Measurements from ENCODE around the gene NR2F6. TPM values are rescaled to one million over a fixed set of nuclear protein-coding genes. Genes with fewer than 3 reads are reported as not detected.
"Not testable (repeated sequence)": the region's sequence is repeated elsewhere in the genome, so short reads cannot be mapped to it uniquely, and the experiment has no call there.

NR2F6 gene
- 10 to 100 TPM in 1 of 2 donors, 1 to 10 TPM in 1; 5.8 to 12.9 TPM for total RNA-seq

DNA sequence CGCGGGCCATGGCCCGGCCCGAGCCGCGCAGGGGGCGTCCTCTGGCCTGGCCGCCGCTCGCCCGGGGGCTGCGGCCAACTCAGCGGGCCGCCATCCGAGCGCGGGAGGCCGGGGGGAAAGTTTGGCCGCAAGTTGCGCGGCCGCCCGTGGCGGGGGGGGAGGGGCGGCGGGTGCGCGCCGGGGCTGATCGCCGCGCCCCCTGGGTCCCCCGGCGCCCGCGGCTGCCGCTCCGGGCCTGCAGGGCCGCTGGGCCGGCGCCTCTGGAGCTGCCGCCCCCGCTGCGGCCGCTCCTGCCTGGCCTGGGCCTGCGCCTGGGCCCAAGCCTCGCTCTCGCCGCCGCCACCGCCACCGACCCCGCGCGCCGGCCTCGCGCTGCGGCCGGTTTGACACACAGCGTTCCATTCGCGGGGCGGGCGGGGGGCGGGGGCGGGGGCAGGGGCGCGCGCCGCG is at the start of gene NR2F6:
NR2F6 (minus strand) TSS at position 385 of the 450 bp plus-strand sequence. CDS start 699 bp downstream, outside the sequence.
- DNase-seq (ENCODE audit: low spot score in 2 of 2) = no peak
- peak within 1 kb of the TSS; percentile 62 to 68 for H3K27ac Mint-ChIP-seq

DNA sequence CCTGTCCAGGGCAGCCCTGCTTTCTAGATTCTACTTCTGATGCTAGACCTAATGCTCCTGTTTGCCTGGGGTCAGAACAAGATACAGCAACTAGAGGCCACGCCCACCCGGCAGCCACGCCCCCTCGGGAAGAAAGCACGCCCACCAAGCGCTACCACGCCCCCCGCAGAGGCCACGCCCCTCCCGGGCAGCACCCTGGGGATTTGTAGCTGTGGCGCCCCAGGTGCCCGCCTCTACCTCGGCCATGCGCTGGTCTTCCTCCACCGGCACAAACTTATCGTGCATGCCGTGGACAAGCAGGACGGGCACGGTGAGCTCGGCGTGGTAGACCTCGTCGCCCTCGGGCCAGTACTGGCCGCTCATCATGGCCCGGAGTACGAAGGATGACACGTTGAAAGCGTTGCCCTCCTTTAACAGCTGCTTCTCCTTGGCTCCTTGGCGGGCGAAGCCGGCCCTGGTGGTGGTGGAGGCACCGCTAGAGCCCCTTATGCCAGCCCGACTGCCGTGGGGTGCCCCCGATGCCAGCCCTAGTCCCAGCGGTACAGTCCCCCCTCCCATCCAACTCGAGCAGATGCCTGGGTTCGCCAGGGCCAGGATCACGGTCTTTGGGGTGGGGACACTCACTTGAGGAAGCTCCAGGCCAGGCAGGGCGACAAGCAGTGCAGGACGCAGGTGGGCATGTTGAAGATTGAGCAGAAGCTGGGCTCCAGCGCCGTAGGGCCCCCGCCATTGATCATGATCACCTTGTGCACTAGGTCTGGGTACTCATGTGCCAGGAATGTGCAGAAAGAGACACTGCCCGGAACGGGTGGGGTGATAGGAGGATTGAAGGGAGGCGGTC is 48.6 kb upstream of the NR2F6 start:
- DNase-seq (ENCODE audit: low spot score in 2 of 2) (peak in 1 of 2 donors; percentile 80), ATAC-seq (no peak)
- H3K9me3 Mint-ChIP-seq = no peaks in the 10 kb centered on the region
- H3K27ac Mint-ChIP-seq = no peak overlapping the region
- H3K36me3 Mint-ChIP-seq = no peaks in the 10 kb centered on the region

More for the DNA sequence above, at the start of gene NR2F6:
- Mint-ChIP-seq H3K36me3 (no peaks in the 10 kb centered on the region), H3K9me3 (no peaks in the 10 kb centered on the region)
- peak; percentile 5 to 19 for ATAC-seq

DNA sequence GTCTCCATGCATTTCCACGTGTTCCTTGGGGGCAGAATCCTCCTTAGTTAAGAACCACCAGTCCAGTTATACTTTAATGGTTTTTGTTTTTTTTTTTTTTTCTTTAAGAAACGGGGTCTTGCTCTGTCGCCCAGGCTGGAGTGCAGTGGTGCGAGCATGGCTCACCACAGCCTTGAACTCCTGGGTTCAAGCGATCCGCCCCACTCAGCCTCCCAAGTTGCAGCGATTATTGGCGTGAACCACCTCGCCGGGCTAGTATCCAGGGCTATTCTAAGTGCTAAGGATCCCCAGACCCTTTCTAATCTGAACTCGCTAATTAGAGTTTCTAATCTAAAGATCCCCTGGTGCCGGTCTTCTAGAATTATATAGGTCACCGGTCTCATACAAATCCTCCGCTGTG is 47.9 kb upstream of the NR2F6 start:
- no peak for DNase-seq (ENCODE audit: low spot score in 2 of 2)
- no peak for ATAC-seq

DNA sequence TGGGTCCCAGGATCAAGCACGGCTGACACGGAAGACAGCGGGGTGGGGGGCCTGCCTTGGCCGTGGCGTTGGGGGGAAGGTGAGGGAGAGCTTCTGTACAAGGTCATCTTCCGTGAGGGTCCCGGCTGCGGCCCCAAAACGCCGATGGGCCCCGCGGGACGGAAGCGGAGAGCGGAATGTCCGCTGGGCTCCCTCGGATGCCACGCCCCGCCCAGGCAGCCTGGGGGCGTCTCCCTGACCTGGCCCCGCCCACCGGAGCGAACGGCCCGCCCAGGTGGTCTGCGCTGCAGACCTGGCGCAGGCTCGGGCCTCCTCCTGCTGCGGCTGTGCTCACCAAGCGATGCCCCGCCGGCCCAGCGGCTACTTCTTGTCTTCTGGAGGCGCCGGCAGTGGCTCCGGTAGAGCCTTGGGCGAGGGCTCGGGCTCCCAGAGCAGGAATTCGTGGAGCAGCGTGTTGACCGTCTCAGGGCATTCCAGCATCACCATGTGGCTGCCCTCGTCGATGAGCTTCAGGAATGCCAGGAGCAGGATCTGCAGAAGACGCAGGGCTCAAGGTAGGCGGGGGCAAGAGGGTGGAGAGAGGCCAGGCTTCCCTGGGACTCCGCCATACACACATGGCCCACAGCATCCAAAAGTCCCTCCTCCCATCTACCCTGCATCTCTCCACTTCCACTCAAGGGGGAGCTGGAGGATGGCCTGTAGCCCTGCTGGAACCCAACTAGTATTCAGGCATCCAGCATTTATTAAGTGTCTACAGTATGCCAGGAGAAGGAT is 46.8 kb upstream of the NR2F6 start:
- Mint-ChIP-seq H3K27ac (peak overlapping the region; percentile 23 to 74), H3K9me3 (no peaks in the 10 kb centered on the region), H3K36me3 (no peaks in the 10 kb centered on the region)
- ATAC-seq = peak; percentile 93 to 97
- DNase-seq (ENCODE audit: low spot score in 2 of 2) = peak; percentile 83 to 92

More for the DNA sequence above, 47.9 kb upstream of the NR2F6 start:
- Mint-ChIP-seq H3K36me3 (no peaks in the 10 kb centered on the region), H3K9me3 (no peaks in the 10 kb centered on the region), H3K27ac (no peak overlapping the region)

DNA sequence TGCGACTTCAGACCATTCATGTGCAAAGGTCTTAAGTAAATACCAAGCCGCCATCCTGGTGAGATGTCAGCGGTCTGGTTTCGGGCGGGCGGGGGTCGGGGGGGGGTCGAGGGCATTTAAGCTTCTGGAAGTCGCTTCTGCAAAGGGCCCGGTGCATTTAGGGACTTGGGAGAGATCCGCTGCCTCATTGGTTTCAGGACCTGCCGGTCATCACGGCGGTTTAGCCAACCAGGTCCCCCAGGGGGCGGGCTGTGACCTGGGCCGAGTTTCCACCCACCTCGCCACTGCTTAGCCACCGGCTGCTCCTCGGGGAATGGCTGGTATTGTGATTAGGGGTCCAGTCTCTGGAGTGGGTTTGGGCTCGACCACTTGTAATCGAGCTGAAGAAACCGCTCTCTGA is 43.8 kb upstream of the NR2F6 start:
- no peak overlapping the region for H3K27ac Mint-ChIP-seq
- DNase-seq (ENCODE audit: low spot score in 2 of 2) (peak in 1 of 2 donors; percentile 64), ATAC-seq (peak in 1 of 2 donors; percentile 41)
- H3K36me3 Mint-ChIP-seq = no peaks in the 10 kb centered on the region
- no peaks in the 10 kb centered on the region for H3K9me3 Mint-ChIP-seq

DNA sequence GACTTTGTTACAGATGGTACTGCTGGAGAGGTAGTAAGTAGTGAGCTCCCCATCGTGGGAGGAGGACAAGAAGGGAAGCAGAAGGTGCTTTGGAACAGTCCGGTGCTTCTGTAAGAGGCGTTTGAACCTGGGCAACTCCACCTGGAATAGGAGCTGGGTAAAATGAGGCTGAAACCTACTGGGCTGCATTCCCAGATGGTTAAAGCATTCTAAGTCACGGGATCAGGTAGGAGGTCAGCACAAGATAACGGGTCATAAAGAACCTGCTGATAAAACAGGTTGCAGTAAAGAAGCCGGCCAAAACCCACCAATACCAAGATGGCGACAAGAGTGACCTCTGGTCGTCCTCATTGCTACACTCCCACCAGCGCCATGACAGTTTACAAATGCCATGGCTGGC is 41.0 kb upstream of the NR2F6 start:
- no peak overlapping the region for H3K27ac Mint-ChIP-seq
- H3K9me3 Mint-ChIP-seq = no peaks in the 10 kb centered on the region
- no peaks in the 10 kb centered on the region for H3K36me3 Mint-ChIP-seq
- DNase-seq (ENCODE audit: low spot score in 2 of 2) (no peak), ATAC-seq (no peak)

DNA sequence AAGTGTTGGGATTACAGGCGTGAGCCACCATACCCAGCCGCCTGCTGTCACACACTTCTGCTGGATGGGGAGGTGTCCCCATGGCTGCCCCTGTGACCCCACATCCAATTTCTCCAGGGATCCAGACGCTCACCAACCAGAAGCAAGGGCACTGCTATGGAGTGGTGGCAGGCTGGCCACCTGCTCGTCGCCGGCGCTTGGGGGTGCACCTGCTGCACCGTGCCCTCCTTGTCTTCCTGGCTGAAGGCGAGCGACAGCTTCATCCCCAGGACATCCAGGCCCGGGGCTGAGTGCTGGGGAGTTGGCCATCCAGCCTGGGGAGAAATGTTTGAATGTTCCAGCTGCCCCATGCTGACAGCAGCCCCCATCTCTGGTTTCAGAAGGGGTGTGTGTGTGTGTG is 40.5 kb upstream of the NR2F6 start:
- ATAC-seq (no peak), DNase-seq (ENCODE audit: low spot score in 2 of 2) (no peak)
- no peak overlapping the region for H3K27ac Mint-ChIP-seq
- no peaks in the 10 kb centered on the region for H3K36me3 Mint-ChIP-seq
- H3K9me3 Mint-ChIP-seq = no peaks in the 10 kb centered on the region

DNA sequence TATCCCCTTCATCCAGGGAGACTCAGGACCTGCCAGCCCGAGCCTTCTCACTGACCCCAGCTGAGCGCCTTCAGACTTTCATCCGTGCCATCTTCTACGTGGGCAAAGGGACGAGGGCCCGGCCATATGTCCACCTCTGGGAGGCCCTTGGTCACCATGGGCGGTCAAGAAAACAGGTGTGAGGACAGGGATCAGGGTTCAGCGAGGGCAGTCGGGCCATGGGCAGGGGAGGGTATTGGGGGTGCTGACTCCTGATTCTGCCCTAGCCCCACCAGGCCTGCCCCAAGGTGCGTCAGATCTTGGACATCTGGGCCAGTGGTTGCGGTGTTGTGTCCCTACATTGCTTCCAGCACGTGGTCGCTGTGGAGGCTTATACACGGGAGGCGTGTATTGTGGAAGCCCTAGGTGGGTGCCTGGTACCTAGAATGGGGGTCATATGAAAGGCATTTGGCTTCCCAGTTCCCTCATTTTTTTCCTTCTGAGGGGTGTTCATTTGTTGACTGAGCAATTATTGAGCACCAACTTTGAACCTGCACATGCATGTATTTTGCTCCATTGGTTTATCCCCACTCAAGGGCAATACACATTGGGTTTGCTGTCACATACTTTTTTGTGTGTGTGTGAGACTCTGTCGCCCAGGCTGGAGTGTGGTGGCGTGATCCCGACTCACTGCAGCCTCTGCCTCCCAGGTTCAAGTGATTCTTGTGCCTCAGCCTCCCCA is 39.9 kb upstream of the NR2F6 start:
- Mint-ChIP-seq H3K27ac (no peak overlapping the region), H3K9me3 (no peaks in the 10 kb centered on the region), H3K36me3 (no peaks in the 10 kb centered on the region)
- ATAC-seq (no peak), DNase-seq (ENCODE audit: low spot score in 2 of 2) (no peak)

DNA sequence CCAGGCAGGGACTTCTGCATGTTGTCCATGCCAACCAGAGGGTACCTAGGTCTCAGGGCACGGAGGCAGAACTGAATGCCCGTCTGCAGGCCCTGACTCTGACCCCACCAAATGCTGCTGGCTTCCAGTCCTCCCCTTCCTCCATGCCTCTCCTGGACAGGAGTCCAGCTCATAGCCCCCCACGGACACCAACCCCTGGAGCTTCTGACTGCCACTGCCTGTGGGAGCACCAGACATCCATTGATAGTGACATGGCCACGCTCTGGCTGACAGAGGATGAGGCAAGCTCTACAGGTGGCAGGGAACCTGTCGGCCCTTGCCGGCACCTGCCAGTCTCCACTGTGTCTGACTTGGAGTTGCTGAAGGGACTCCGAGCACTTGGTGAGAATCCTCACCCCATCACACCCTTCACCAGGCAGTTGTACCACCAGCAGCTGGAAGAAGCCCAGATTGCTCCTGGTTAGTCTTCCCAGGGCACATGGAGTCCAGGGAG is 37.8 kb upstream of the NR2F6 start:
- Mint-ChIP-seq H3K27ac (no peak overlapping the region), H3K9me3 (no peaks in the 10 kb centered on the region), H3K36me3 (no peaks in the 10 kb centered on the region)
- ATAC-seq (no peak), DNase-seq (ENCODE audit: low spot score in 2 of 2) (no peak)

DNA sequence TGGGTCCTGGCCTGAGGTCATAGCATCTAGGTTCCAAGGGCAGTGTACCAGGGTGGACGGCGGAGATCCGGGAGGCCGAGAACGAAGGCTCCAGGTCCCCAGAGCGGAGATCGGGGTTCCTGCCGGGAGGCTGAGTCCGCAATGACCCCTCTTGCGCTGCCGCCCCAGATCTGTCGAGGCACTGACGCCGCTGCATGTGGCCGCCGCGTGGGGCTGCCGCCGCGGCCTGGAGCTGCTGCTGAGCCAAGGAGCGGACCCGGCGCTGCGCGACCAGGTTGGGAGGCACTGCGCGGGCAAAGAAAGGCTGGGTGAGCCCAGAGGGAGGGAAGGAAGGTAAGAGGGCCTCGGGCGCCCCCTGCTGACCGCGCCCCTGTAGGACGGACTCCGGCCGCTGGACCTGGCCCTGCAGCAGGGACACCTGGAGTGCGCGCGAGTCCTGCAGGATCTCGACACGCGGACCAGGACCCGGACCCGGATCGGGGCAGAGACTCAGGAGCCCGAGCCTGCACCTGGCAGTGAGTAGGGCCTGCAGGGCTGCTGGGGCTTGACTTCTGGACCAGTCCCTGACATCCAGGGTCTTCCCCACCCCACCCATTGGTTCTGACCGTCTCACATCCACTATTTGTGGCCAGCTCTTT is 36.9 kb upstream of the NR2F6 start:
- peak overlapping the region; percentile 55 to 57 for H3K27ac Mint-ChIP-seq
- ATAC-seq = peak; percentile 93

DNA sequence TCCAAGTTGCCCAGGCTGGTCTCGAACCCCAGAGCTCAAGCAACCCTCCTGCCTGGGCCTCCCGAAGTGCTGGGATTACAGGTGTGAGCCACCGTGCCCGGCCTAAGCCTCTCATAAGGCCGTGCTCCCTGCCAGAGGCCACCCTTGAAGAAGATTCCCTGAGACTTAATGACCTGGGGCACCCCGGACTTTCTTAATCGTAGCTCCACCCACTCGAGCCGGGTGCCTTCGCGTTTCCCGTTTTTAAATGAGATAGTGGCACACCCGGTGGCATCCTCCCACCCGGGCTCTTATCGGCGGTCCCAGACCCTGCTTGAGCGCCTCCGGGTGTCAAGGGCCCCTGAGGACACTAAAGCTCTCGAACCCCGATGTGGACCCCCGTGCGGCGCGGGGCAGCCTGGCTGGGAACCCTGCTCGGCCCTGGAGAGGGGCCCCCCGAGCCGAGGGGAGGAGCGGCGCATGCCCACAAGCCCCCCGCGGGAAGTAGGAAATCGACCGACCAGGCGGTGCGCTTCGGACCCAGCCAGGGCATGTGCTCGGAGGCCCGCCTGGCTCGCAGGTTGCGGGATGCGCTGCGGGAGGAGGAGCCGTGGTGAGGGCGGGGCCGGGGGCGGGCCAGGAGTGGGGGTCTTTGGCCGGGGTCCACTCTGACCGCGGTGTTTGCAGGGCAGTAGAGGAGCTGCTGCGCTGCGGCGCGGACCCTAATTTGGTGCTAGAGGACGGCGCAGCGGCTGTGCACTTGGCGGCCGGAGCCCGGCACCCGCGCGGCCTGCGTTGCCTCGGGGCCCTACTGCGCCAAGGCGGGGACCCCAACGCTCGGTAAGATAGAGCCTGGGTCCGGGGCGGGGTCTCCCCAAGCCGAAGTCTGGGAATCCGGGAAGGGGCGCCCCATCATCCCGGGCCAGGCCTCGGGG is 35.9 kb upstream of the NR2F6 start, which contains the start of gene ANKLE1:
ANKLE1 (plus strand) TSS at position 511 of the 914 bp plus-strand sequence; CDS start at position 531, 20 bp downstream.
- ATAC-seq (peak; percentile 30 to 48), DNase-seq (ENCODE audit: low spot score in 2 of 2) (peak in 1 of 2 donors; percentile 56)
- H3K36me3 Mint-ChIP-seq = no peaks in the 10 kb centered on the region
- no peaks in the 10 kb centered on the region for H3K9me3 Mint-ChIP-seq
- H3K27ac Mint-ChIP-seq = peak within 1 kb of the TSS; percentile 57 to 68

More for the DNA sequence above, 36.9 kb upstream of the NR2F6 start:
- Mint-ChIP-seq H3K36me3 (no peaks in the 10 kb centered on the region), H3K9me3 (no peaks in the 10 kb centered on the region)
- DNase-seq (ENCODE audit: low spot score in 2 of 2) = peak; percentile 84 to 88

DNA sequence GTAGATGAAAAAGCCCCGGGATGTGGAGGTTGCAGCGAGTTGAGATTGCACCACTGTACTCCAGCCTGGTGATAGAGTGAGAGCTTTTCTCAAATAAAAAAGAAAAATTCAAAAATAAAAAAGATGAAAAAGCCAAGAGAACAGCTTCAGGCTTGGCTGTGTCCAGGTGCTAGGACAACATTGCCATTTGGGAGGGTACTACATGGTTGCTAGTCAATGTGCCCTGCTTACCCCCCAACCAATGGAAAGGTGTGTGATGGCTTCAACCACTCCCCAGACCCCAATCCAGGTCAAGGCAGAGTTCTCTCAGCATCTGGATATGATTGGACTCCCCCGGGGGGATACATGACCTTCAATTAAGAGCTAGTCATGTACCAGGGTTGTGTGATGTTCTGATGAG is 33.7 kb upstream of the NR2F6 start:
- Mint-ChIP-seq H3K9me3 (no peaks in the 10 kb centered on the region), H3K36me3 (no peaks in the 10 kb centered on the region), H3K27ac (no peak overlapping the region)
- ATAC-seq = no peak
- no peak for DNase-seq (ENCODE audit: low spot score in 2 of 2)

DNA sequence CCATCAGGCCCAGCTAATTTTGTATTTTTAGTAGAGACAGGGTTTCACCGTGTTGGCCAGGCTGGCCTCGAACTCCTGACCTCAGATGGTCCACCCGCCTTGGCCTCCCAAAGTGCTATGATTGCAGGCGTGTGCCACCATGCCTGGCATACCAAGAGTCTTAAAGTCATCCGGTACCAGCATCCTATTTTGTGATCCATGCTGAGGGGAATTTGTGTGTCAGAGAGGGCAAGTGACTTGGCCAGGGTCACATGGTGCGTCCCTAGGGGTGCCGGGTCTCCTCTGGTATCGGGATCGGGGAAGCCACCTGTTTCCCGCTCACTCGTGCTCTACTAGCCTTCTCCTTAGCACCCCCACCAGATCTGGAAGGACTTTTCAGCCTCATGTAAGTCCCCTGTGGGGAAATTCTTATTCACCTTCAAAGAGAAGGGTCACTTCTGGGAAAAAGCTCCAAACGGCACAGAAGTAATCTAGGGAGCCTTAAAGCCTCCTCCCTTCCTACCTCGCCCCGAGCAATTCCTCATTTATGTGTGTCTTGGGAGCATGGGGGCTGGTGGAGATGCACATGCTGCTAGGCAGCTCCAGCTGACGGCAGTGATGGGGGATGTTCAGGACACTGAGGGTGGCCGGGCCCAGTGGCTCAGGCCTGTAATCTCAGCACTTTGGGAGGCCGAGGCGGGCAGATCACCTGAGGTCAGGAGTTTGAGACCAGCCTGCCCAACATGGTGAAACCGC is 29.9 kb upstream of the NR2F6 start:
- DNase-seq (ENCODE audit: low spot score in 2 of 2) (no peak), ATAC-seq (no peak)
- H3K9me3 Mint-ChIP-seq = no peaks in the 10 kb centered on the region
- no peaks in the 10 kb centered on the region for H3K36me3 Mint-ChIP-seq
- peak overlapping the region; percentile 15 to 60 for H3K27ac Mint-ChIP-seq

DNA sequence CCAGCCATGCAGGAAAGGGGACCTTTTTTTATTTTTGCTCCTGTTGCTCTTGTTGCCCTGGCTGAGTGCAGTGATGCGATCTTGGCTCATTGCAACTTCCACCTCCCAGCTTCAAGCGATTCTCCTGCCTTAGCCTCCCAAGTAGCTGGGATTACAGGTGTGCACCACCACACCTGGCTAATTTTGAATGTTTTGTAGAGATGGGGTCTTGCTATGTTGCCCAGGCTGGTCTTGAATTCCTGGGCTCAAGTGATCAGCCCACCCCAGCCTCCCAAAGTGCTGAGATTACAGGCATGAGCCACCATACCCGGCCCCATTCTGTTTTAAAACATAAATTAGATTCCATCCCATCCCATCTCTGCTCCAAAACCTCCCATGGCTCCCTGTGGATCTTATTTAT is 29.2 kb upstream of the NR2F6 start:
- DNase-seq (ENCODE audit: low spot score in 2 of 2); ATAC-seq; H3K9me3 Mint-ChIP-seq; H3K36me3 Mint-ChIP-seq: not testable (repeated sequence)
- H3K27ac Mint-ChIP-seq = peak overlapping the region in 1 of 2 donors; percentile 79

All from activated naive CD4-positive, alpha-beta T cell treated with anti-CD3 and anti-CD28 coated beads, Interleukin-2, amount 50 U/mL, for 72 hours (primary cell).